B cell (primary cell): ENCODE data around the gene USP22. TPM values are rescaled to one million over a fixed set of nuclear protein-coding genes. Genes with fewer than 3 reads are reported as not detected.

Source experiments
- ATAC-seq: fragments of 200-7000 bp; cut with Tn5 transposase; one replicate; pipeline ENCODE4 v1.10.0; 2021; ENCODE audit warnings: low read depth, mild to moderate bottlenecking, moderate number of reproducible peaks, moderate library complexity
- CTCF ChIA-PET: fragments of 350-600 bp; sonication (Branson Sonifier 250); formaldehyde crosslinking; loops from one replicate; lab custom pipeline; 2021; ENCODE audit warnings: antibody characterized with exemption, inconsistent platforms; lab: Charles Lee
- POLR2A ChIA-PET: fragments of 350-600 bp; sonication (Branson Sonifier 250); formaldehyde crosslinking; loops from one replicate; lab custom pipeline; 2021; ENCODE audit warnings: antibody characterized with exemption; lab: Charles Lee
- DNase-seq: peaks from one replicate; pipeline ENCODE4 v3.0.0; 2013
- H2AFZ ChIP-seq: 2 replicates; pipeline ENCODE4 v1.6.1; 2012; ENCODE audit warnings: mild to moderate bottlenecking, low read depth, low read length; ENCODE audit not compliant: insufficient read depth, poor library complexity, severe bottlenecking
- H3K27ac ChIP-seq, 2 donors: 1 replicate in 1 of 2; 2 replicates in 1 of 2; pipeline ENCODE4 v1.5.1; 2012 to 2013; ENCODE audit warnings: low read length in 2 of 2, mild to moderate bottlenecking in 2 of 2, moderate library complexity in 1 of 2
- H3K27me3 ChIP-seq, 4 experiments: fragments of 200-600 bp in 1 of 4; sonication (generic) in 1 of 4; replicated peaks in 1 of 4; 1 replicate in 2 of 4; 2 replicates in 2 of 4; pipeline versions ENCODE4 v1.6.1 to v1.7.0; 2013 to 2016; ENCODE audit warnings: low read length in 3 of 4, mild to moderate bottlenecking in 2 of 4, mixed read lengths in 1 of 4, moderate library complexity in 1 of 4; ENCODE audit not compliant: insufficient read depth in 4 of 4, control insufficient read depth in 3 of 4; ENCODE audit errors: control extremely low read depth in 1 of 4
- H3K36me3 ChIP-seq, 2 experiments: replicated peaks in 1 of 2; 1 replicate in 1 of 2; 2 replicates in 1 of 2; pipeline versions ENCODE4 v1.6.1 to v1.7.1; 2013; ENCODE audit warnings: low read length in 1 of 2; ENCODE audit not compliant: insufficient read depth in 2 of 2, control insufficient read depth in 1 of 2; ENCODE audit errors: control extremely low read depth in 1 of 2, extremely low read depth in 1 of 2
- H3K4me1 ChIP-seq, 2 donors: fragments of 200-600 bp in 1 of 2; sonication (generic) in 1 of 2; 1 replicate in 1 of 2; 2 replicates in 1 of 2; pipeline versions ENCODE4 v1.5.1 to v1.6.1; 2013 to 2017; ENCODE audit warnings: low read length in 2 of 2; ENCODE audit not compliant: control insufficient read depth in 2 of 2, insufficient read depth in 2 of 2
- H3K4me2 ChIP-seq: replicated peaks from 2 replicates; pipeline ENCODE3; 2012; ENCODE audit warnings: mild to moderate bottlenecking, low read depth, low read length; ENCODE audit not compliant: poor library complexity, severe bottlenecking
- H3K4me3 ChIP-seq, 5 experiments: fragments of 200-600 bp in 1 of 5; sonication (generic) in 1 of 5; 1 replicate in 3 of 5; 2 replicates in 2 of 5; pipeline versions ENCODE4 v1.5.1 to v1.7.0; 2011 to 2016; ENCODE audit warnings: low read length in 4 of 5, mild to moderate bottlenecking in 4 of 5, low read depth in 2 of 5, control low read depth in 1 of 5, moderate library complexity in 1 of 5; ENCODE audit not compliant: insufficient read depth in 1 of 5; ENCODE audit errors: control extremely low read depth in 1 of 5, extremely low read depth in 1 of 5
- H3K79me2 ChIP-seq: fragments of 200-600 bp; sonication (generic); one replicate; pipeline ENCODE4 v1.6.0; 2016; ENCODE audit warnings: low read length; ENCODE audit not compliant: control insufficient read depth, insufficient read depth
- H3K9ac ChIP-seq: fragments of 200-600 bp; sonication (generic); 2 replicates; pipeline ENCODE4 v1.6.1; 2017; ENCODE audit warnings: mild to moderate bottlenecking, low read length, moderate library complexity
- H3K9me3 ChIP-seq, 3 donors: one replicate each; pipeline versions ENCODE4 v1.6.1 to v1.7.1; 2013; ENCODE audit warnings: low read length in 2 of 3; ENCODE audit not compliant: control insufficient read depth in 2 of 3, insufficient read depth in 1 of 3; ENCODE audit errors: control extremely low read depth in 1 of 3
- H4K20me1 ChIP-seq: 2 replicates; pipeline ENCODE4 v1.6.0; 2012; ENCODE audit warnings: mild to moderate bottlenecking, low read length; ENCODE audit not compliant: insufficient read depth, control insufficient read depth, poor library complexity, severe bottlenecking
- H3K27ac Mint-ChIP-seq: one replicate; pipeline ENCODE4 v1.8.0; 2021; ENCODE audit warnings: mixed read lengths
- H3K27me3 Mint-ChIP-seq: one replicate; pipeline ENCODE4 v1.8.0; 2021; ENCODE audit warnings: mixed read lengths
- H3K4me1 Mint-ChIP-seq: one replicate; pipeline ENCODE4 v1.8.0; 2021; ENCODE audit warnings: mixed read lengths
- H3K4me3 Mint-ChIP-seq: one replicate; pipeline ENCODE4 v1.8.0; 2021; ENCODE audit warnings: mixed read lengths
- H3K9me3 Mint-ChIP-seq: one replicate; pipeline ENCODE4 v1.8.0; 2022; ENCODE audit warnings: mixed read lengths; ENCODE audit not compliant: insufficient read depth
- EZH2 ChIP-seq: IDR thresholded peaks from 2 replicates; pipeline ENCODE4 v1.6.1; 2012; ENCODE audit warnings: borderline replicate concordance, low read depth, mild to moderate bottlenecking, moderate library complexity, low read length; ENCODE audit not compliant: insufficient read depth, poor library complexity, severe bottlenecking
- WGBS: methylation state at CpG from one replicate; pipeline ENCODE4 v1.1.5; 2013; ENCODE audit warnings: missing lambda C conversion rate; ENCODE audit not compliant: insufficient coverage; 5-methylcytosine and 5-hydroxymethylcytosine counted together
- intact Hi-C: fragments of 100-400 bp; cut with micrococcal nuclease; formaldehyde crosslinking; loops from one replicate; pipeline ENCODE4 v1.10.0; 2022
- polyA plus RNA-seq: library from polyadenylated mRNA; depleted of rRNA; stranded (reverse); fragments of >200 nt; gene quantifications from 2 replicates; pipeline ENCODE4 v1.2.3, GENCODE V29; 2012
- total RNA-seq, 2 donors: library from RNA; stranded (reverse); fragments of 120-200 nt in 1 of 2; gene quantifications; 1 replicate in 1 of 2; 2 replicates in 1 of 2; pipeline versions ENCODE4 v1.2.3 to v1.2.4, GENCODE V29; 2013 to 2022
- TF ChIP-seq, protein P1 (sequence below): fragments of 200-600 bp; IDR thresholded peaks from one replicate; pipeline ENCODE4 v1.8.0; 2022; ENCODE audit warnings: antibody characterized with exemption, mild to moderate bottlenecking

USP22 gene
- total and polyA plus RNA-seq, 2 donors (not counting 1 experiment from before 2014, with no cell fraction given) = 74.3 to 167 TPM

DNA sequence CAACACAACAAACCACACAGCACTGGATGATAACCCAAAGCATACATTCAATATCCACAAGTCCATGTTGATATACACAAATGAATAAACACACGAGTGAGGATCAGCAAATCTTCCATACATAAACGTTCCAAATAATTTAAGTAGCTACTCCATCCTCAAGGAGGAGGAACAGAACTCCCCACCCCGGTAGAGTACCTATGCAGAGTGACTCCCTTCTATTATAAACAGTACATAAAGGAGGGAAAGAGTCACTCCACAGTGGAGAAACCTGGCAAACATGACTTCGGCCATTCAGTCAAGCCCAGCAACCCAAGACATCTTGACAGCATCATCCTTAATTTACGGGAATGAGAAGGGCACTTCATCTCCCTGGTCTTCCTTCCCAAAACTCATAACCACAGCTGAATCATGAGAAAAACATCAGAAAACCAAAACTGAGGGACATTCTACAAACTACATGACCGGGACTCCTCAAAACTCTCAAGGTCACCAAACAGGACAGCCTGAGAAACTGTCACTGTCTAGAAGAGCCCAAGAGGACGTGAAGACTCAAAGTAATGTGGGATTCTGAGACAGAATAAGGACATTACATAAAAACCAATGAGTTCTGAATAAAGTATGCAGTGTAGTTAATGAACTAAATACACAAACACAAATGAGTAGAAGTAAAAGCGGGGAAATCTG, 5.6 kb downstream of the USP22 start:
- CTCF ChIA-PET = interaction anchor here (0.7 to 1.5 kb wide), 5 partner anchors 16 to 83 kb away, joined by 3 to 7 read pairs (median 4); no protein-coding TSS in a partner anchor
- H3K36me3 ChIP-seq = peaks cover 5 to 11% of the 10 kb centered on the region in 2 experiments
- POLR2A ChIA-PET = interaction anchor here (0.6 to 0.7 kb wide), 3 partner anchors 8 to 67 kb away, joined by 4 to 6 read pairs (median 4); no protein-coding TSS in a partner anchor
- peak overlapping the region; percentile 54 for H3K4me2 ChIP-seq
- no peak for TF ChIP-seq EZH2
- TF ChIP-seq, protein P1, sequence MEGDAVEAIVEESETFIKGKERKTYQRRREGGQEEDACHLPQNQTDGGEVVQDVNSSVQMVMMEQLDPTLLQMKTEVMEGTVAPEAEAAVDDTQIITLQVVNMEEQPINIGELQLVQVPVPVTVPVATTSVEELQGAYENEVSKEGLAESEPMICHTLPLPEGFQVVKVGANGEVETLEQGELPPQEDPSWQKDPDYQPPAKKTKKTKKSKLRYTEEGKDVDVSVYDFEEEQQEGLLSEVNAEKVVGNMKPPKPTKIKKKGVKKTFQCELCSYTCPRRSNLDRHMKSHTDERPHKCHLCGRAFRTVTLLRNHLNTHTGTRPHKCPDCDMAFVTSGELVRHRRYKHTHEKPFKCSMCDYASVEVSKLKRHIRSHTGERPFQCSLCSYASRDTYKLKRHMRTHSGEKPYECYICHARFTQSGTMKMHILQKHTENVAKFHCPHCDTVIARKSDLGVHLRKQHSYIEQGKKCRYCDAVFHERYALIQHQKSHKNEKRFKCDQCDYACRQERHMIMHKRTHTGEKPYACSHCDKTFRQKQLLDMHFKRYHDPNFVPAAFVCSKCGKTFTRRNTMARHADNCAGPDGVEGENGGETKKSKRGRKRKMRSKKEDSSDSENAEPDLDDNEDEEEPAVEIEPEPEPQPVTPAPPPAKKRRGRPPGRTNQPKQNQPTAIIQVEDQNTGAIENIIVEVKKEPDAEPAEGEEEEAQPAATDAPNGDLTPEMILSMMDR = no peak
- H3K27ac ChIP-seq = peak overlapping the region in 1 of 2 donors; percentile 35
- peaks cover 66 to 85% of the 10 kb centered on the region in 2 donors for H3K4me1 ChIP-seq
- no peak for ATAC-seq
- no peak overlapping the region for H2AFZ ChIP-seq
- 70% methylated on average over 2 of the region's 8 CpGs for WGBS
- intact Hi-C loops = no loop called here
- peaks cover 100% of the 10 kb centered on the region for H3K79me2 ChIP-seq
- peaks cover 75% of the 10 kb centered on the region for H3K4me1 Mint-ChIP-seq
- no peaks in the 10 kb centered on the region for H3K9me3 ChIP-seq
- H3K27me3 Mint-ChIP-seq = no peaks in the 10 kb centered on the region
- DNase-seq = no peak
- H3K4me3 ChIP-seq = no peak overlapping the region
- no peaks in the 10 kb centered on the region for H3K9me3 Mint-ChIP-seq
- peak overlapping the region; percentile 44 for H3K4me3 Mint-ChIP-seq
- H3K27me3 ChIP-seq = no peaks in the 10 kb centered on the region
- no peak overlapping the region for H3K9ac ChIP-seq
- H4K20me1 ChIP-seq = peaks cover 95% of the 10 kb centered on the region
- H3K27ac Mint-ChIP-seq = no peak overlapping the region

DNA sequence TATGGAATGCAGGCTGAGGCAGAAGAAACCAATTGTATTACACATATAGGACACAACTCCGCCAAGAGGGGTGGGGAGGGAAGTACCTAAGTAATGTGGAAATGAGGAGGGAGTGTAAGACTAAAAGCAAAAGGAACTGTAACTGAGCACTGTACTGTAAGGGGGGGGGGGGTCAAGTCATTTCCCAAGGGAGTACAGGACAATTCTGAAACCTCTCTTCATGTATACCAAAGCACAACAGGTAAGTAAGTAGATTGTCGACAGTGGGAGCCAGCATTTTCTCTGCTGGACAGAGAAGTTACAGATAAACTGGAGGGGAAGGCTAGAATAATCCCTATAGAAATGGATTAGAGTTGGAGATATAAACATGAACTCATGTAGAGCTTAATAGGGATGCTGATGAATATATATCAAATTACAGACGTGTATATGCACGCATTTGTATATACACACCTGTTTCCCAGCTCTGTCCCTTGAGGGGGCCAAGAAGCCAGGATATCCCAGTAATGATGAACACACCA, 6.4 kb downstream of the USP22 start:
- peak overlapping the region; percentile 2 for H3K9ac ChIP-seq
- peaks cover 74 to 91% of the 10 kb centered on the region in 2 donors for H3K4me1 ChIP-seq
- ChIA-PET CTCF (interaction anchor here (0.7 to 1.5 kb wide), 4 partner anchors 16 to 83 kb away, joined by 3 to 7 read pairs (median 5); no protein-coding TSS in a partner anchor), POLR2A (interaction anchor here (0.7 to 0.8 kb wide), 2 partner anchors 9 to 476 kb away, joined by 5 to 6 read pairs; no protein-coding TSS in a partner anchor)
- DNase-seq (peak; percentile 44), ATAC-seq (peak; percentile 9)
- H3K4me2 ChIP-seq = peak overlapping the region; percentile 54
- no peaks in the 10 kb centered on the region for H3K9me3 ChIP-seq
- no peak overlapping the region for H3K4me3 ChIP-seq
- H3K27ac Mint-ChIP-seq = peak overlapping the region; percentile 66
- intact Hi-C loops = no loop called here
- TF ChIP-seq, protein P1 = no peak
- TF ChIP-seq EZH2 = no peak
- H4K20me1 ChIP-seq = peaks cover 95% of the 10 kb centered on the region
- peak overlapping the region; percentile 73 for H3K4me3 Mint-ChIP-seq
- no peaks in the 10 kb centered on the region for H3K27me3 Mint-ChIP-seq
- peaks cover 7 to 11% of the 10 kb centered on the region in 2 experiments for H3K36me3 ChIP-seq
- H3K4me1 Mint-ChIP-seq = peaks cover 78% of the 10 kb centered on the region
- no peak overlapping the region for H2AFZ ChIP-seq
- H3K27me3 ChIP-seq = no peaks in the 10 kb centered on the region
- peak overlapping the region in 1 of 2 donors; percentile 49 for H3K27ac ChIP-seq
- H3K79me2 ChIP-seq = peaks cover 100% of the 10 kb centered on the region
- WGBS = no CpG with 5 or more reads among the region's 4 CpGs
- no peaks in the 10 kb centered on the region for H3K9me3 Mint-ChIP-seq
